Effector memory CD4-positive, alpha-beta T cell (primary cell): ENCODE results near the gene MAP2K7.
A peak's percentile ranks its signal among the peaks of the same experiment; 100 is the strongest.

Experiments
- DNase-seq, 3 donors: peaks; one replicate each; pipeline ENCODE4 v3.0.0-alpha.2; 2020
- H3K27ac ChIP-seq: 2 replicates; pipeline ENCODE4 v1.7.0; 2013; ENCODE audit warnings: mild to moderate bottlenecking, low read length, moderate library complexity; ENCODE audit not compliant: insufficient read depth, poor library complexity, severe bottlenecking
- H3K27me3 ChIP-seq: replicated peaks from 2 replicates; pipeline ENCODE4 v1.7.0; 2013; ENCODE audit warnings: mild to moderate bottlenecking, low read length; ENCODE audit not compliant: insufficient read depth, control insufficient read depth, poor library complexity, severe bottlenecking
- H3K36me3 ChIP-seq: 2 replicates; pipeline ENCODE4 v1.7.0; 2013; ENCODE audit warnings: mild to moderate bottlenecking, low read length, moderate library complexity; ENCODE audit not compliant: control insufficient read depth, insufficient read depth
- H3K4me1 ChIP-seq: 2 replicates; pipeline ENCODE4 v1.7.0; 2013; ENCODE audit warnings: low read length, mild to moderate bottlenecking; ENCODE audit not compliant: control insufficient read depth, insufficient read depth, poor library complexity, severe bottlenecking
- H3K4me3 ChIP-seq: 2 replicates; pipeline ENCODE4 v1.7.0; 2013; ENCODE audit warnings: low read length, low read depth, mild to moderate bottlenecking; ENCODE audit not compliant: insufficient read depth, poor library complexity, severe bottlenecking
- H3K9me3 ChIP-seq: 2 replicates; pipeline ENCODE4 v1.7.0; 2013; ENCODE audit warnings: mild to moderate bottlenecking, low read length, moderate library complexity; ENCODE audit not compliant: control insufficient read depth

MAP2K7 gene

DNA sequence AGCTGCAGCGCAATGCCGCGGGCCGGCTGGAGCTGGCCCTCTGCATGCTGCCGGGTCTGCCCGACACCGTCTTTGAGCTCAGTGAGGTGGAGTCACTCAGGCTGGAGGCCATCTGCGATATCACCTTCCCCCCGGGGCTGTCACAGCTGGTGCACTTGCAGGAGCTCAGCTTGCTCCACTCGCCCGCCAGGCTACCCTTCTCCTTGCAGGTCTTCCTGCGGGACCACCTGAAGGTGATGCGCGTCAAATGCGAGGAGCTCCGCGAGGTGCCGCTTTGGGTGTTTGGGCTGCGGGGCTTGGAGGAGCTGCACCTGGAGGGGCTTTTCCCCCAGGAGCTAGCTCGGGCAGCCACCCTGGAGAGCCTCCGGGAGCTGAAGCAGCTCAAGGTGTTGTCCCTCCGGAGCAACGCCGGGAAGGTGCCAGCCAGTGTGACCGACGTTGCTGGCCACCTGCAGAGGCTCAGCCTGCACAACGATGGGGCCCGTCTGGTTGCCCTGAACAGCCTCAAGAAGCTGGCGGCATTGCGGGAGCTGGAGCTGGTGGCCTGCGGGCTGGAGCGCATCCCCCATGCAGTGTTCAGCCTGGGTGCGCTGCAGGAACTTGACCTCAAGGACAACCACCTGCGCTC, 3.8 kb upstream of the MAP2K7 start:
- Histone ChIP-seq H3K36me3 (no peaks in the 10 kb centered on the region), H3K9me3 (no peaks in the 10 kb centered on the region), H3K27me3 (no peaks in the 10 kb centered on the region), H3K27ac (no peak overlapping the region), H3K4me3 (no peak overlapping the region), H3K4me1 (peaks cover 16% of the 10 kb centered on the region)
- DNase-seq = no peak

DNA sequence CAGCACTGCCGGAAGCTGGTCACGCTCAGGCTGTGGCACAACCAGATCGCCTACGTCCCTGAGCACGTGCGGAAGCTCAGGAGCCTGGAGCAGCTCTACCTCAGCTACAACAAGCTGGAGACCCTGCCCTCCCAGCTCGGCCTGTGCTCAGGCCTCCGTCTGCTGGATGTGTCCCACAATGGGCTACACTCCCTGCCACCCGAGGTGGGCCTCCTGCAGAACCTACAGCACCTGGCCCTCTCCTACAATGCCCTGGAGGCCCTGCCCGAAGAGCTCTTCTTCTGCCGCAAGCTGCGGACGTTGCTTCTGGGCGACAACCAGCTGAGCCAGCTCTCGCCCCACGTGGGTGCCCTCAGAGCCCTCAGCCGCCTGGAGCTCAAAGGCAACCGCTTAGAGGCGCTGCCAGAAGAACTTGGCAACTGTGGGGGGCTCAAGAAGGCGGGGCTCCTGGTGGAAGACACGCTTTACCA, 3.2 kb upstream of the MAP2K7 start:
- H3K27ac ChIP-seq = no peak overlapping the region
- peaks cover 21% of the 10 kb centered on the region for H3K4me1 ChIP-seq
- DNase-seq = no peak
- no peaks in the 10 kb centered on the region for H3K9me3 ChIP-seq
- peaks cover under 1% of the 10 kb centered on the region for H3K36me3 ChIP-seq
- H3K4me3 ChIP-seq = no peak overlapping the region
- H3K27me3 ChIP-seq = no peaks in the 10 kb centered on the region

DNA sequence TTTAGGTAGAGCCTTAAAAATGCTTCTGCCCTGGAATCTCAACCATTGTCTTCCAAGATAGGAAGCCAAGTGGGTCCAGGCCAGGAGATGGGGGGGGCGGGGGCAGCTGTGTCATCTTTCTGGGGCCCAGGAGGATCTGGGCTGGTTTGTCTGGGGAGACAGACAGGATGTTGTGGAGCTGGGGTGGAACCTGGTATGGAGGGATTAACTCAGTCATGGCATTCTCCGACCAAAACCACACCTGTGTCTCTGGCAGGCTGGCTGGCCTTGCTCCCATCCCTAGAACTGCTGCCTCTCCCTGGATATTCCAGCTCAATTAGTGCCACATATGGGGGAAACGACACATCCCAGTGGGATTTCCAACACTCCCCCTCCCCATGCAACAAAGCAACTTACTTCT, 2.7 kb upstream of the MAP2K7 start:
- H3K27me3 ChIP-seq = no peaks in the 10 kb centered on the region
- H3K27ac ChIP-seq = no peak overlapping the region
- no peaks in the 10 kb centered on the region for H3K9me3 ChIP-seq
- H3K4me3 ChIP-seq = no peak overlapping the region
- peaks cover 22% of the 10 kb centered on the region for H3K4me1 ChIP-seq
- no peak for DNase-seq
- H3K36me3 ChIP-seq = peaks cover 6% of the 10 kb centered on the region

DNA sequence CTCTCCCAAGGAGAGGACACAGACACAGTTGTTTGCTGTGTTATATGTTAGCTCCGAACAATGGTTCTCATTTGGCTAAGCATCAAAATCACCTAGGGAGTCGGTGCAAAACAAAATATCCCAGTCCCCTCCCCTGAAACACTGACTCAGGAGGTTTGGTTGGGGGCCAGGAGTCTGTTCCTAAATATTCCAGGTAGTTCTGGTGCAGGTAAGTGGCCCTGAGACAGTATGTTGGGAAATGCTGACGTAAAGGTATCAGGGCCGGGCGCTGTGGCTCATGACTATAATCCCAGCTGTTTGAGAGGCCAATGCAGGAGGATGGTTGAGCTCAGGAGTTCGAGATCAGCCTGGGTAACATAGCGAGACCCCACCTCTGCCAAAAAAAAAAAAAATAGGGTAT, 2.3 kb upstream of the MAP2K7 start:
- Histone ChIP-seq H3K27ac (no peak overlapping the region), H3K27me3 (no peaks in the 10 kb centered on the region), H3K4me1 (peaks cover 22% of the 10 kb centered on the region), H3K4me3 (no peak overlapping the region), H3K36me3 (peaks cover 10% of the 10 kb centered on the region), H3K9me3 (no peaks in the 10 kb centered on the region)
- DNase-seq = no peak

DNA sequence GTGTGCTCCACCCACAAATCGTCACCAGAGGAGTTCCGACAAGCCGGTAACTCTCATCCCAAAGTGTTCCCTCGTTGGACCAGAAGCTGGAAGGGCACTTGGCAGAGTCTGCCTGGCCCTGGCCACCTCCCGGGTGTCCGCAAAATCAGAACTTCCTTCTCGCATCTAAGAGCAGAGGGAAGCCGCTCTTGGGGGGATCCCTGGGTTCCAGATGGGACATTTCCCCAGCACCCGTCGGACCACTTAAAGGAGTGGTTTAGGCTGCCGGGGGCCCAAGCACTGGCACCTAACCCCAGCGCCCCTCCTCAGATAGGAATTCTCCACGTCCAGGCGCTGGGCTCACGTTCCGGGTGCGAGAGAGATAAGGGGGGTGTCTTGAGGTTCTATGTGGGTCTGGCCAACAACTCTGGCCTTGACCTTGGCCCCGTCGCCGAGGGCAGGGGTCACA, 857 bp upstream of the MAP2K7 start:
- DNase-seq = no peak
- Histone ChIP-seq H3K4me3 (peak overlapping the region; percentile 64), H3K4me1 (peaks cover 22% of the 10 kb centered on the region)

DNA sequence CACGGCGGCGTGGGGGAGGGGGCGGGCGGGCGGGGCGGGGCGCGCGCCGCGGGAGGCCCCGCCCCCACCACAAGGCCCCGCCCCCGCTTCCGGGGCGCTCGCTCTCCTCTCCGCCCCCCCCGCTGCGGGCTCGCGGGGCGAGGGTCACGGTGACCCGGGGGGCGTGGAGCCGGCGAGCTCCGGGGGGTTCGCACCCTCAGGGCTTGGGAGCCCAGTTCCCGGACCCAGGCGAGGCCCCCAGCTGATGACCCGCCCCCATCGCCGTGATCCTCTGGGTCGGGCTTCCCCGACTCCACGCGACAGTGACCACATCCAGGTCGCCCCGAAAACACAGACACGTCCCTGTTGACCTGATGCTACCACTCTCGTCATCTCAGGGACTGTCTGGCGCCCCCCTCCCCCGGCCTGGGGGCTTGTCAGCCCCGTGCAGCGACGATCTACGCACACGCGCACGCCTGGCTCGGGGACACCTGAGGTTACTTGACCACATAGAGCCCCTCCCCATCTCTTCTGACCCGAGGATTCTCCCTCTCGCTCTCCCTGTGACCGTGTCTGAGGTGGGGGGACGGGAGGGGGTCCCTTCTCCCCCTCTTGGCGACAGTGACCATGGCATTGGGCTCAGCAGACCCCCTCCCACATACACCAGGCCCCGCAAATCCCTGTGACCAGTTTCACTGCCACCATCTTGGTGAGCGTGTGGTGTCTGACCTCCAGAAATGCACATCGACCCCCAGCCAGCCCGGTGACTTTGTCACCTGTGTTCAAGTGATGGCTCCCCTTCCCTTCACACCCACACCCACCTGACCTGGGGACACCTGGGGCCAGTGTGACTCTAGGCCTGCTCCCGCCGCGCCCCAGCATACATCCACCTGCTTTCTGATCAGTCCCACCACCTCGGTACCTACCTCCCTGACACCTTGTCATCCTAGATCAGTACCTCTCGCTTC, 670 bp downstream of the MAP2K7 start:
- H3K27ac ChIP-seq = peak overlapping the region; percentile 85
- no peaks in the 10 kb centered on the region for H3K27me3 ChIP-seq
- H3K36me3 ChIP-seq = peaks cover 17% of the 10 kb centered on the region
- H3K9me3 ChIP-seq = no peaks in the 10 kb centered on the region
- peak overlapping the region; percentile 68 for H3K4me3 ChIP-seq
- peaks cover 22% of the 10 kb centered on the region for H3K4me1 ChIP-seq
- peak; percentile 75 to 89 (median 77) for DNase-seq

More for the DNA sequence above, 857 bp upstream of the MAP2K7 start:
- Histone ChIP-seq H3K27ac (peak overlapping the region; percentile 64), H3K27me3 (no peaks in the 10 kb centered on the region), H3K9me3 (no peaks in the 10 kb centered on the region), H3K36me3 (peaks cover 10% of the 10 kb centered on the region)

DNA sequence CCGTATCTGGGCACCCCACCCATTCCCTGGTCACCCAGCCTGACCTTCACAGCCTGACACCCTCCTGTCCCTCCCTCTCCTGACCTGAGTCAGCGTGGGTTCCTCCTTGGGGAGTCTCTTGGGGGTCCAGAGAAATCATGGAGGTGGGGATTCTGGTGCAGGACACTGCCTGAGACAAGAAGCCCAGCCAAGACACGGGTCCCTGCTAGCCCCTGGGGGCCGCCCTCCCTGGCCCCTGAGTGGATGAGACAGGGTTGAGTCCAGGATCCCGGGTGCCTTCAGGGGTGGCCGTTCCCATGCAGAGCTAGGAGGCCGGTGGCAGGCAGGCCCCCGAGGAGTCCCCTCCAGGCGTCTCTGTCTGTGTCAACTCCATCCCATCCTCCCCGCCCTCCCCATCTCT, 1.6 kb downstream of the MAP2K7 start:
- H3K4me3 ChIP-seq = no peak overlapping the region
- no peak overlapping the region for H3K27ac ChIP-seq
- H3K36me3 ChIP-seq = peaks cover 26% of the 10 kb centered on the region
- H3K27me3 ChIP-seq = no peaks in the 10 kb centered on the region
- no peak for DNase-seq
- H3K4me1 ChIP-seq = peaks cover 22% of the 10 kb centered on the region
- no peaks in the 10 kb centered on the region for H3K9me3 ChIP-seq

DNA sequence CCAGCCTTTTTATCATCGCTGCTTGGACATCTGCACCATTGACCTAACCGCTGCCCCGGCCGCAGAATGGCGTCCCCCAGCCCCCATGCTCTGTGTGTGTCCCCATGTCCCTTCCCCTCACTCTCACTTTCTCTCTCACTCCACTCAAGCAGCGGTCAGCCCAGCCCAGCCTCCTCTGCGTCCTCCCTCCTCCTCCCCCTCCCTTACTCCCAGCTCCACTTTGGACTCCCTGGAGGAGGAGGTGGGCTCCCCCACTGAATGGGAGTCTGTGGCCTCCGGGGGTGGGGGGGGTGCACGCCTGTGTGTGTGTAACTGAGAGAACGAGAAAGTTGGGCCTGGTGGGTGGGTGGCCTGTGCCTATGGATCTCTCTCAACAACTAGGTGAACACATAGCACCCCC, 2.2 kb downstream of the MAP2K7 start:
- H3K27me3 ChIP-seq = no peaks in the 10 kb centered on the region
- no peak overlapping the region for H3K4me3 ChIP-seq
- H3K27ac ChIP-seq = no peak overlapping the region
- no peaks in the 10 kb centered on the region for H3K9me3 ChIP-seq
- peaks cover 22% of the 10 kb centered on the region for H3K4me1 ChIP-seq
- peaks cover 32% of the 10 kb centered on the region for H3K36me3 ChIP-seq
- DNase-seq = no peak

DNA sequence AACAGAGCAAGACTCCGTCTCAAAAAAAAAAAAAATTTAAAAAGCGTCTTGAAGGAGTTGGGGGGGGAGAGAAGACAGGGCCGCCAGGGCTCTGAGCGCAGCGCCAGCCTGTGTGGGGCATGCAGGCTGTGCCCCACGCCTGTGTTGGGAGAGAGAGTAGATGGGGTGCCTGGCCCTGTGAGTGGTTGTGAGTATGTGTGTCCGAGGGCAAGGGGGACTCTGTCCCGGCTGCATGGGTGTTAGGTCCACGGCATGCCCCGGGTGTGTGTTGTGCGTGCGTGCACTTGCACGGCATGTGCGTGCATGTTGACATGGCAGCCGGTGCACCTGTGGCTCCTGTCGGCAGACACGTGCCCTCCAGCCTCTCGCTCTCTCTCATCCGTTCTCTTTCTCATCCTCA, 3.4 kb downstream of the MAP2K7 start:
- no peak overlapping the region for H3K4me3 ChIP-seq
- DNase-seq = no peak
- no peaks in the 10 kb centered on the region for H3K9me3 ChIP-seq
- no peaks in the 10 kb centered on the region for H3K27me3 ChIP-seq
- H3K36me3 ChIP-seq = peaks cover 45% of the 10 kb centered on the region
- peaks cover 22% of the 10 kb centered on the region for H3K4me1 ChIP-seq
- H3K27ac ChIP-seq = no peak overlapping the region

DNA sequence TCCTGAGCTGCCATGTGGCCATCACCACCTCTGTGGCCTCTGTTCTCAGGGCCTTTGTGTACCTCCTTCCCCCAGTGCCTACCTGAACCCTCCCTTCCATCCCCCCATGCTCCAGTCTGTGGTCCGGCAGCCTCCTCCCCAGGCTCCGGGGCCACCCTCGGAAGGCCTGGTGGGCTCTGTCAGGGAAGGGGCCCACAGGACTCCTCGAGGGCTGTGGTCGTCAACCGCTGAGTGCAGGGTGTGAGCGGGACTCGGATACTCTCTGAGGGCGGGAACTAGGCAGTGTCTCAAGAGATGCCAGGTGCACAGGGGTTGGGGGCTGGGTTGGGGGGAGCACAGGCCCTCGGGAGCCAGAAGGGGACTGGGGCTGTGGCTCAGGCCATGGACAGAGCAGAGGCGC, 3.9 kb downstream of the MAP2K7 start:
- Histone ChIP-seq H3K36me3 (peaks cover 47% of the 10 kb centered on the region), H3K4me1 (peaks cover 21% of the 10 kb centered on the region), H3K4me3 (no peak overlapping the region), H3K27ac (no peak overlapping the region), H3K9me3 (no peaks in the 10 kb centered on the region), H3K27me3 (no peaks in the 10 kb centered on the region)
- no peak for DNase-seq
